Measurements from ENCODE around the gene CAPZB.
"Not testable (repeated sequence)": the region's sequence is repeated elsewhere in the genome, so short reads cannot be mapped to it uniquely, and the experiment has no call there.

Gene CAPZB

DNA sequence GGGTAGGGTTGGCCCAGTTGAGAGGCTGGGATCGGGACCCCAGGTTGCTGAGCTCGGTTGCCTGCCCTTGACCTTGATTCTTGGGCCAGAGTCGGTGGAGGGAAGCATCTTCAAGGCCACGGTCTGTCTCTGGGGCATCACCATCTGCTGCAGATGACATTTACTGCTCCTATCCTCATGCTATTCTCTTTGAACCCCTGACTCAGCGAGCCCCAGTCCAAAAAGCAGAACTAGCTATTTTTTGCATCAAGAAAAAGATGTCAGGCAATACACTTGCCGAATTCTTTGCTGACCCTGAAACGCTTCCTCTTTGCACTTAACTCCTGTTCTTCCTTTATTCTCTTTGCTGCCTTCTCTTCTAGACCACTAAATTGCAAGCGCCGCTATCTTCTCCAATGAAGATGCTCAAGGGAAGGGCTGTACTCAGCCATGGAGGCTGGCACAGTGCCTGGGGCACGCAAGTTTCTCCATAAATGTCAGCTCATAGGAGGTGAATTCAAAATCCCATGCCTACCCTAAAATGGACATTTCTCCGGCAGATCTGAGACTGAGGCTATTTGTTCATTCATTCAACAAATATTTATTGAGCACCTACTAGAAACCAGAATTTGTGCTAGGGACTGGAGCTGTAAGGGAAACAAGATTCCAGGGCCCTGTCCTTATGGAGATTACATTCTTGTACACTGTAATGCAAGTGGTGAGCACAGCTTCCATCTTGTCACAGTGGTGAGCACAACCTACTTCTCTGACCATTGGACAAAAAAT is 20.5 kb upstream of the CAPZB start:
- H3K4me2 ChIP-seq (ENCODE audit: low read depth, low read length, poor library complexity, severe bottlenecking), result no peak overlapping the region

DNA sequence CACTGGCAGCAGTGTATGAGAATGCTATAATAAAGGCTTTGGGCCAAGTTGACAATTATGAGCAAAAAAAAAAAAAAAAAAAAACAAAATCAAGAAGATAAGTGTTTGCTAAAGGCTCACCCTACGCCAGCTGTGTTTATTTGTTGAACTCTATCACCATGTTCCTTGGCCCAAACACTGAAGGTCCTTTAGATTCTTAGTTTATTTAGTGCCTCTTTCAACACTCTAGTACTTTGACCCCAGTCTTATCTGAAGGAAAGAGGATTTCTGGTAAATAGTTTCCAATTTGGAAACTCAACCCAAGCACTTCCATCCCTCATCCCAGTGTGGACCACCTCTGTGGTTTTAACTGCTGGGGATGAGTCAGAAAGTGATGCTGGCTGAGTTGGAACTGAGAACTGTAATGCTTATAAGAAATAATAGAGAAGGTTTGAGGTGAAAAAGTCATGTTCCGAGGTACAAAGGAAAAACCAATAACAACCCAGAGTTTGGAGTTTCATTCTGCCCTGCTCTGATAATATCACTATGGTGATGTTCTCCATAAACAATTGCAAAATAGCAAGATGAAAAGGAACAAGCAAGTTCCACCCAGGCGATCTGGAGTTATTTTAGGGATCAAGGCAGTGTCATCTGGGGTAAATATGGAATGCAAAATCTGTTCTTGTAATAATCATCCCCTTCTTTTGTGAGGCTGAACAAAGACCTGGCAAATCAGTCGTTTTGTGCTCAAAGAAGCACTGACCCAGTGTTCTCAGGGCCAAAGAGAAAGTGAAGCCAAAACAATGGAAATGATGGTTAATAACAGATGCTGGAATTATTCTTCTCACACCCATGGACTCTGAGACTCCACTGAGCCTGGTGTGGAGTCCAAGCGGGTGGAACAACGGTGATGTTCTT is 19.7 kb upstream of the CAPZB start:
- Histone ChIP-seq H3K9ac (ENCODE audit: low read depth, low read length, poor library complexity, severe bottlenecking) (no peak overlapping the region), H3K27me3 (ENCODE audit: insufficient read depth, low read length, poor library complexity, severe bottlenecking) (no peaks in the 10 kb centered on the region), H3K4me3 (ENCODE audit: low read length, poor library complexity, severe bottlenecking) (no peak overlapping the region), H3K9me3 (ENCODE audit: insufficient read depth, low read depth, low read length) (no peaks in the 10 kb centered on the region), H4K20me1 (ENCODE audit: insufficient read depth, low read length, poor library complexity, severe bottlenecking) (no peaks in the 10 kb centered on the region), H3K36me3 (ENCODE audit: insufficient read depth, low read length) (no peaks in the 10 kb centered on the region), H3K9me2 (replicated peaks; ENCODE audit: low read depth, low read length) (no peaks in the 10 kb centered on the region), H3K4me2 (ENCODE audit: low read depth, low read length, poor library complexity, severe bottlenecking) (no peak overlapping the region), H3F3A (ENCODE audit: low read depth) (no peaks in the 10 kb centered on the region), H3K4me1 (ENCODE audit: insufficient read depth, low read length, poor library complexity, severe bottlenecking) (peaks cover 5% of the 10 kb centered on the region), H3K79me2 (ENCODE audit: insufficient read depth, low read length) (no peaks in the 10 kb centered on the region), H2AFZ (ENCODE audit: low read length) (no peak overlapping the region)
- TF ChIP-seq EZH2phosphoT487 (IDR thresholded peaks at IDR 0.05; ENCODE audit: borderline replicate concordance), result no peak

More for the DNA sequence above, 20.5 kb upstream of the CAPZB start:
- Histone ChIP-seq H3K36me3 (ENCODE audit: insufficient read depth, low read length) (no peaks in the 10 kb centered on the region), H4K20me1 (ENCODE audit: insufficient read depth, low read length, poor library complexity, severe bottlenecking) (no peaks in the 10 kb centered on the region), H3K4me3 (ENCODE audit: low read length, poor library complexity, severe bottlenecking) (no peak overlapping the region), H2AFZ (ENCODE audit: low read length) (no peak overlapping the region), H3K79me2 (ENCODE audit: insufficient read depth, low read length) (no peaks in the 10 kb centered on the region), H3K27me3 (ENCODE audit: insufficient read depth, low read length, poor library complexity, severe bottlenecking) (no peaks in the 10 kb centered on the region), H3K9me3 (ENCODE audit: insufficient read depth, low read depth, low read length) (no peaks in the 10 kb centered on the region), H3K4me1 (ENCODE audit: insufficient read depth, low read length, poor library complexity, severe bottlenecking) (peaks cover 5% of the 10 kb centered on the region), H3K9me2 (replicated peaks; ENCODE audit: low read depth, low read length) (no peaks in the 10 kb centered on the region), H3K9ac (ENCODE audit: low read depth, low read length, poor library complexity, severe bottlenecking) (no peak overlapping the region), H3F3A (ENCODE audit: low read depth) (no peaks in the 10 kb centered on the region)
- no peak for TF ChIP-seq EZH2phosphoT487 (IDR thresholded peaks at IDR 0.05; ENCODE audit: borderline replicate concordance)
- TF ChIP-seq, protein P1, sequence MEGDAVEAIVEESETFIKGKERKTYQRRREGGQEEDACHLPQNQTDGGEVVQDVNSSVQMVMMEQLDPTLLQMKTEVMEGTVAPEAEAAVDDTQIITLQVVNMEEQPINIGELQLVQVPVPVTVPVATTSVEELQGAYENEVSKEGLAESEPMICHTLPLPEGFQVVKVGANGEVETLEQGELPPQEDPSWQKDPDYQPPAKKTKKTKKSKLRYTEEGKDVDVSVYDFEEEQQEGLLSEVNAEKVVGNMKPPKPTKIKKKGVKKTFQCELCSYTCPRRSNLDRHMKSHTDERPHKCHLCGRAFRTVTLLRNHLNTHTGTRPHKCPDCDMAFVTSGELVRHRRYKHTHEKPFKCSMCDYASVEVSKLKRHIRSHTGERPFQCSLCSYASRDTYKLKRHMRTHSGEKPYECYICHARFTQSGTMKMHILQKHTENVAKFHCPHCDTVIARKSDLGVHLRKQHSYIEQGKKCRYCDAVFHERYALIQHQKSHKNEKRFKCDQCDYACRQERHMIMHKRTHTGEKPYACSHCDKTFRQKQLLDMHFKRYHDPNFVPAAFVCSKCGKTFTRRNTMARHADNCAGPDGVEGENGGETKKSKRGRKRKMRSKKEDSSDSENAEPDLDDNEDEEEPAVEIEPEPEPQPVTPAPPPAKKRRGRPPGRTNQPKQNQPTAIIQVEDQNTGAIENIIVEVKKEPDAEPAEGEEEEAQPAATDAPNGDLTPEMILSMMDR (conservative IDR thresholded peaks at IDR 0.05; ENCODE audit: low read length), result no peak

DNA sequence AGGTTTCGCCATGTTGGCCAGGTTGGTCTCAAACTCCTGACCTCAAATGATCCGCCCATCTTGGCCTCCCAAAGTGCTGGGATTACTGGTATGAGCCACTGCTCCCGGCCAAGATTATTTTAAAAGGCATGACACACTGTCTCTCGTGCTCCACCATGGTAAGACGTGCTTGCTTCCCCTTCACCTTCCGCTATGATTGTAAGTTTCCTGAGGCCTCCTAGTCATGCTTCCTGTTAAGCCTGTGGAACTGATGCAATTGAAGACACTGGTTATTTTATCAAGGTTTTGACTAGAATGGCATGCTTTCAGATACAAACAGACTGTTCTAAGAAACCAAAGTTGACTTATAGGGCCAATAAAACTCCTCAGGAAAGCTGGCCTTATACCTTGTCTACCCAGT is 16.9 kb upstream of the CAPZB start:
- not testable (repeated sequence) for H3K4me1 ChIP-seq (ENCODE audit: insufficient read depth, low read length, poor library complexity, severe bottlenecking); H3K9me3 ChIP-seq (ENCODE audit: insufficient read depth, low read depth, low read length); H3F3A ChIP-seq (ENCODE audit: low read depth); H3K27me3 ChIP-seq (ENCODE audit: insufficient read depth, low read length, poor library complexity, severe bottlenecking); H4K20me1 ChIP-seq (ENCODE audit: insufficient read depth, low read length, poor library complexity, severe bottlenecking); H3K4me3 ChIP-seq (ENCODE audit: low read length, poor library complexity, severe bottlenecking); H3K9me2 ChIP-seq (replicated peaks; ENCODE audit: low read depth, low read length); H2AFZ ChIP-seq (ENCODE audit: low read length); H3K4me2 ChIP-seq (ENCODE audit: low read depth, low read length, poor library complexity, severe bottlenecking); H3K79me2 ChIP-seq (ENCODE audit: insufficient read depth, low read length); H3K36me3 ChIP-seq (ENCODE audit: insufficient read depth, low read length); H3K9ac ChIP-seq (ENCODE audit: low read depth, low read length, poor library complexity, severe bottlenecking)

DNA sequence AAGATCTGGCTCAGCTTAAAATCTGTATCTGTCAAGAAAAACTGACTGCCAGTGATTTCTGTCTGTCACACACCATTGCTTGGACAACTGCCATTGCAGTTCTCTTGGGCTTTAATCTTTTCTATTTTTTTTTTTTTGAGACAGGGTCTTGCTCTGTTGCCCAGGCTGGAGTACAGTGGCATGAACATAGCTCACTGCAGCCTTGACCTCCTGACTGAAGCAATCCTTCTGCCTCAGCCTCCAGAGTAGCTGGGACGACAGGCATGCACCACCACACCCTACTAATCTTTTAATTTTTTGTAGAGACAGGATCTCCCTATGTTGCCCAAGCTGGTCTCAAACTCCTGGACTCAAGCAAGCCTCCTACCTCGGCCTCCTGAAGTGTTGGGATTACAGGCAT is 14.5 kb upstream of the CAPZB start:
- H3K9me3 ChIP-seq (ENCODE audit: insufficient read depth, low read depth, low read length); H3K9me2 ChIP-seq (replicated peaks; ENCODE audit: low read depth, low read length); H3K36me3 ChIP-seq (ENCODE audit: insufficient read depth, low read length); H4K20me1 ChIP-seq (ENCODE audit: insufficient read depth, low read length, poor library complexity, severe bottlenecking); H3K4me3 ChIP-seq (ENCODE audit: low read length, poor library complexity, severe bottlenecking); H3K27me3 ChIP-seq (ENCODE audit: insufficient read depth, low read length, poor library complexity, severe bottlenecking); H3K4me2 ChIP-seq (ENCODE audit: low read depth, low read length, poor library complexity, severe bottlenecking); H3K79me2 ChIP-seq (ENCODE audit: insufficient read depth, low read length); H3F3A ChIP-seq (ENCODE audit: low read depth); H2AFZ ChIP-seq (ENCODE audit: low read length); H3K9ac ChIP-seq (ENCODE audit: low read depth, low read length, poor library complexity, severe bottlenecking): not testable (repeated sequence)
- peaks cover 12% of the 10 kb centered on the region for H3K4me1 ChIP-seq (ENCODE audit: insufficient read depth, low read length, poor library complexity, severe bottlenecking)

DNA sequence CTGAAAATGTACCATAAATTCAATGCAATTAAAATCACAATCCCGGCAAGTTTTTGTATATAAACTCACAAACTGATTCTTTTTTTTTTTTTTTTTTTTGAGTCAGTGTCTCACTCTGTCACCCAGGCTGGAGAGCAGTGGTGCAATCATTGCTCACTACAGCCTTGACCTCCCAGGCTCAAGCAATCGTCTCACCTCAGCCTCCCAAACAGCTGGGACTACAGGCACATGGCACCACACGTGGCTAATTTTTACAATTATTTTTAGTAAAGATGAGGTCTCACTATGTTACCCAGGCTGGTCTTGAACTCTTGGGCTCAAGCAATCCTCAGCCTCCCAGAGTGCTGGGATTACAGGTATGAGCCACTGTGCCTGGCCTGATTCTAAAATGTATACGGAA is 12.1 kb upstream of the CAPZB start:
- not testable (repeated sequence) for H3K36me3 ChIP-seq (ENCODE audit: insufficient read depth, low read length); H4K20me1 ChIP-seq (ENCODE audit: insufficient read depth, low read length, poor library complexity, severe bottlenecking); H3K79me2 ChIP-seq (ENCODE audit: insufficient read depth, low read length); H3K27me3 ChIP-seq (ENCODE audit: insufficient read depth, low read length, poor library complexity, severe bottlenecking); H2AFZ ChIP-seq (ENCODE audit: low read length); H3F3A ChIP-seq (ENCODE audit: low read depth); H3K9me2 ChIP-seq (replicated peaks; ENCODE audit: low read depth, low read length); H3K4me2 ChIP-seq (ENCODE audit: low read depth, low read length, poor library complexity, severe bottlenecking); H3K9ac ChIP-seq (ENCODE audit: low read depth, low read length, poor library complexity, severe bottlenecking); H3K4me3 ChIP-seq (ENCODE audit: low read length, poor library complexity, severe bottlenecking); H3K9me3 ChIP-seq (ENCODE audit: insufficient read depth, low read depth, low read length)
- H3K4me1 ChIP-seq (ENCODE audit: insufficient read depth, low read length, poor library complexity, severe bottlenecking), result peaks cover 15% of the 10 kb centered on the region

Data from Loucy (cell line).